ENCODE data around the gene PLP1.
"Not testable (repeated sequence)": the region's sequence is repeated elsewhere in the genome, so short reads cannot be mapped to it uniquely, and the experiment has no call there.

The PLP1 gene

GRCh38 chrX:103800318-103800717, 23.7 kb downstream of the PLP1 start:
- H3K27me3 ChIP-seq (replicated peaks; ENCODE audit: control insufficient read depth, insufficient read depth, low read length), result peaks cover 21% of the 10 kb centered on the region
- no peak overlapping the region for H3K9ac ChIP-seq (ENCODE audit: low read length)
- no peak overlapping the region for H3K4me3 ChIP-seq (ENCODE audit: low read length)
- no peak for DNase-seq (ENCODE audit: low read depth)
- peaks cover 14% of the 10 kb centered on the region for H3K9me3 ChIP-seq (ENCODE audit: control insufficient read depth, low read length)
- no peaks in the 10 kb centered on the region for H3K36me3 ChIP-seq (ENCODE audit: control insufficient read depth, insufficient read depth, low read length, severe bottlenecking)
- no peaks in the 10 kb centered on the region for H3K4me1 ChIP-seq (ENCODE audit: control insufficient read depth, insufficient read depth, low read length)

GRCh38 chrX:103805860-103806259, 29.2 kb downstream of the PLP1 start:
- no peak for DNase-seq (ENCODE audit: low read depth)
- H3K9me3 ChIP-seq (ENCODE audit: control insufficient read depth, low read length), result peaks cover 11% of the 10 kb centered on the region

GRCh38 chrX:103806862-103807474, 30.3 kb downstream of the PLP1 start:
- no peak overlapping the region for H3K4me3 ChIP-seq (ENCODE audit: low read length)
- H3K36me3 ChIP-seq (ENCODE audit: control insufficient read depth, insufficient read depth, low read length, severe bottlenecking), result no peaks in the 10 kb centered on the region
- no peaks in the 10 kb centered on the region for H3K4me1 ChIP-seq (ENCODE audit: control insufficient read depth, insufficient read depth, low read length)
- no peak overlapping the region for H3K9ac ChIP-seq (ENCODE audit: low read length)
- H3K27me3 ChIP-seq (replicated peaks; ENCODE audit: control insufficient read depth, insufficient read depth, low read length), result peaks cover 38% of the 10 kb centered on the region
- peaks cover 11% of the 10 kb centered on the region for H3K9me3 ChIP-seq (ENCODE audit: control insufficient read depth, low read length)
- DNase-seq (ENCODE audit: low read depth), result no peak

More at GRCh38 chrX:103805860-103806259, 29.2 kb downstream of the PLP1 start:
- H3K4me3 ChIP-seq (ENCODE audit: low read length), result no peak overlapping the region
- no peaks in the 10 kb centered on the region for H3K4me1 ChIP-seq (ENCODE audit: control insufficient read depth, insufficient read depth, low read length)
- H3K9ac ChIP-seq (ENCODE audit: low read length), result no peak overlapping the region
- no peaks in the 10 kb centered on the region for H3K36me3 ChIP-seq (ENCODE audit: control insufficient read depth, insufficient read depth, low read length, severe bottlenecking)
- peaks cover 31% of the 10 kb centered on the region for H3K27me3 ChIP-seq (replicated peaks; ENCODE audit: control insufficient read depth, insufficient read depth, low read length)

GRCh38 chrX:103811858-103812257, 35.2 kb downstream of the PLP1 start:
- Histone ChIP-seq H3K9me3 (ENCODE audit: control insufficient read depth, low read length) (no peaks in the 10 kb centered on the region), H3K36me3 (ENCODE audit: control insufficient read depth, insufficient read depth, low read length, severe bottlenecking) (no peaks in the 10 kb centered on the region), H3K4me3 (ENCODE audit: low read length) (no peak overlapping the region), H3K27me3 (replicated peaks; ENCODE audit: control insufficient read depth, insufficient read depth, low read length) (peaks cover 40% of the 10 kb centered on the region), H3K4me1 (ENCODE audit: control insufficient read depth, insufficient read depth, low read length) (no peaks in the 10 kb centered on the region), H3K9ac (ENCODE audit: low read length) (no peak overlapping the region)
- no peak for DNase-seq (ENCODE audit: low read depth)

- not testable (repeated sequence) for H3K36me3 ChIP-seq (ENCODE audit: control insufficient read depth, insufficient read depth, low read length, severe bottlenecking); DNase-seq (ENCODE audit: low read depth); H3K4me3 ChIP-seq (ENCODE audit: low read length)
These were observed 40.5 kb downstream of the PLP1 start for GRCh38 chrX:103817101-103817500.

GRCh38 chrX:103817502-103817901, 40.9 kb downstream of the PLP1 start:
- no peaks in the 10 kb centered on the region for H3K4me1 ChIP-seq (ENCODE audit: control insufficient read depth, insufficient read depth, low read length)
- no peaks in the 10 kb centered on the region for H3K9me3 ChIP-seq (ENCODE audit: control insufficient read depth, low read length)
- H3K4me3 ChIP-seq (ENCODE audit: low read length), result no peak overlapping the region
- no peaks in the 10 kb centered on the region for H3K36me3 ChIP-seq (ENCODE audit: control insufficient read depth, insufficient read depth, low read length, severe bottlenecking)
- peak; percentile 79 for DNase-seq (ENCODE audit: low read depth)
- no peak overlapping the region for H3K9ac ChIP-seq (ENCODE audit: low read length)
- peaks cover 17% of the 10 kb centered on the region for H3K27me3 ChIP-seq (replicated peaks; ENCODE audit: control insufficient read depth, insufficient read depth, low read length)

More at GRCh38 chrX:103817101-103817500, 40.5 kb downstream of the PLP1 start:
- not testable (repeated sequence) for H3K4me1 ChIP-seq (ENCODE audit: control insufficient read depth, insufficient read depth, low read length); H3K9ac ChIP-seq (ENCODE audit: low read length); H3K9me3 ChIP-seq (ENCODE audit: control insufficient read depth, low read length)
- peaks cover 21% of the 10 kb centered on the region for H3K27me3 ChIP-seq (replicated peaks; ENCODE audit: control insufficient read depth, insufficient read depth, low read length)

- H3K4me1 ChIP-seq (ENCODE audit: control insufficient read depth, insufficient read depth, low read length), result no peaks in the 10 kb centered on the region
- H3K9ac ChIP-seq (ENCODE audit: low read length), result no peak overlapping the region
- peaks cover 11% of the 10 kb centered on the region for H3K27me3 ChIP-seq (replicated peaks; ENCODE audit: control insufficient read depth, insufficient read depth, low read length)
- H3K36me3 ChIP-seq (ENCODE audit: control insufficient read depth, insufficient read depth, low read length, severe bottlenecking), result no peaks in the 10 kb centered on the region
- no peaks in the 10 kb centered on the region for H3K9me3 ChIP-seq (ENCODE audit: control insufficient read depth, low read length)
- DNase-seq (ENCODE audit: low read depth), result peak; percentile 49
- H3K4me3 ChIP-seq (ENCODE audit: low read length), result no peak overlapping the region
These were observed 42.4 kb downstream of the PLP1 start for GRCh38 chrX:103818842-103819619.

- not testable (repeated sequence) for H3K9me3 ChIP-seq (ENCODE audit: control insufficient read depth, low read length); H3K9ac ChIP-seq (ENCODE audit: low read length); H3K4me1 ChIP-seq (ENCODE audit: control insufficient read depth, insufficient read depth, low read length); DNase-seq (ENCODE audit: low read depth); H3K4me3 ChIP-seq (ENCODE audit: low read length); H3K36me3 ChIP-seq (ENCODE audit: control insufficient read depth, insufficient read depth, low read length, severe bottlenecking)
- H3K27me3 ChIP-seq (replicated peaks; ENCODE audit: control insufficient read depth, insufficient read depth, low read length), result peaks cover 16% of the 10 kb centered on the region
These were observed 44.2 kb downstream of the PLP1 start for GRCh38 chrX:103820802-103821201.

- no peak overlapping the region for H3K9ac ChIP-seq (ENCODE audit: low read length)
- DNase-seq (ENCODE audit: low read depth), result peak; percentile 36
- H3K4me3 ChIP-seq (ENCODE audit: low read length), result no peak overlapping the region
- no peaks in the 10 kb centered on the region for H3K36me3 ChIP-seq (ENCODE audit: control insufficient read depth, insufficient read depth, low read length, severe bottlenecking)
- H3K9me3 ChIP-seq (ENCODE audit: control insufficient read depth, low read length), result no peaks in the 10 kb centered on the region
- H3K4me1 ChIP-seq (ENCODE audit: control insufficient read depth, insufficient read depth, low read length), result no peaks in the 10 kb centered on the region
- H3K27me3 ChIP-seq (replicated peaks; ENCODE audit: control insufficient read depth, insufficient read depth, low read length), result peaks cover 16% of the 10 kb centered on the region
These were observed 47.0 kb downstream of the PLP1 start for GRCh38 chrX:103823591-103823990.

- no peaks in the 10 kb centered on the region for H3K4me1 ChIP-seq (ENCODE audit: control insufficient read depth, insufficient read depth, low read length)
- no peak overlapping the region for H3K4me3 ChIP-seq (ENCODE audit: low read length)
- H3K9ac ChIP-seq (ENCODE audit: low read length), result no peak overlapping the region
- no peak for DNase-seq (ENCODE audit: low read depth)
- H3K9me3 ChIP-seq (ENCODE audit: control insufficient read depth, low read length), result no peaks in the 10 kb centered on the region
- H3K36me3 ChIP-seq (ENCODE audit: control insufficient read depth, insufficient read depth, low read length, severe bottlenecking), result no peaks in the 10 kb centered on the region
- peaks cover 14% of the 10 kb centered on the region for H3K27me3 ChIP-seq (replicated peaks; ENCODE audit: control insufficient read depth, insufficient read depth, low read length)
These were observed 49.2 kb downstream of the PLP1 start for GRCh38 chrX:103825881-103826280.

GRCh38 chrX:103828529-103828928, 51.9 kb downstream of the PLP1 start:
- Histone ChIP-seq H3K4me1 (ENCODE audit: control insufficient read depth, insufficient read depth, low read length) (no peaks in the 10 kb centered on the region), H3K9ac (ENCODE audit: low read length) (no peak overlapping the region), H3K36me3 (ENCODE audit: control insufficient read depth, insufficient read depth, low read length, severe bottlenecking) (no peaks in the 10 kb centered on the region), H3K9me3 (ENCODE audit: control insufficient read depth, low read length) (no peaks in the 10 kb centered on the region), H3K4me3 (ENCODE audit: low read length) (no peak overlapping the region), H3K27me3 (replicated peaks; ENCODE audit: control insufficient read depth, insufficient read depth, low read length) (peaks cover 23% of the 10 kb centered on the region)
- no peak for DNase-seq (ENCODE audit: low read depth)
